ENCODE data around the gene VCAN.

- TF ChIP-seq CTCF (IDR thresholded peaks at IDR 0.05): no peak
- TF ChIP-seq POLR2AphosphoS5 (IDR thresholded peaks at IDR 0.05): no peak
Measured at GRCh38 chr5:83512061-83512745, 40.7 kb downstream of the VCAN start.

Measured in transverse colon (tissue), 4 donors.